DND-41 (cell line): Measurements from ENCODE around the gene SERPINA4.

Experiments used
- ATAC-seq: fragments of 200-7000 bp; cut with Tn5 transposase; 3 replicates; pipeline ENCODE4 v1.9.1; 2021; ENCODE audit warnings: low read depth; ENCODE audit not compliant: insufficient read depth
- DNase-seq: peaks from one replicate; pipeline ENCODE4 v3.0.0-alpha.2; 2020
- H2AFZ ChIP-seq: 2 replicates; pipeline ENCODE4 v1.6.0; 2012; ENCODE audit warnings: low read depth, low read length
- H3K27ac ChIP-seq: 2 replicates; pipeline ENCODE4 v1.5.1; 2012; ENCODE audit warnings: low read length, inconsistent platforms
- H3K27me3 ChIP-seq: fragments of 200-600 bp; sonication (generic); 2 replicates; pipeline ENCODE4 v1.6.0; 2012; ENCODE audit warnings: low read length, mild to moderate bottlenecking, inconsistent platforms; ENCODE audit not compliant: insufficient read depth, poor library complexity
- H3K36me3 ChIP-seq: 2 replicates; pipeline ENCODE4 v1.5.1; 2012; ENCODE audit warnings: low read length, inconsistent platforms; ENCODE audit not compliant: insufficient read depth
- H3K4me1 ChIP-seq: 2 replicates; pipeline ENCODE4 v1.5.1; 2012; ENCODE audit warnings: mild to moderate bottlenecking, low read length; ENCODE audit not compliant: insufficient read depth
- H3K4me2 ChIP-seq: 2 replicates; pipeline ENCODE4 v1.6.0; 2012; ENCODE audit warnings: mild to moderate bottlenecking, moderate library complexity, low read length, inconsistent platforms; ENCODE audit not compliant: insufficient read depth
- H3K4me3 ChIP-seq, 2 experiments: fragments of 200-600 bp in 1 of 2; shearing (Covaris generic) in 1 of 2; 2 replicates each; pipeline ENCODE4 v1.5.1; 2012 to 2016; ENCODE audit warnings: inconsistent platforms in 2 of 2, low read length in 2 of 2, mild to moderate bottlenecking in 2 of 2, low read depth in 1 of 2, moderate library complexity in 1 of 2
- H3K79me2 ChIP-seq: 2 replicates; pipeline ENCODE4 v1.6.0; 2012; ENCODE audit warnings: low read length, inconsistent platforms; ENCODE audit not compliant: insufficient read depth
- H3K9ac ChIP-seq: 2 replicates; pipeline ENCODE4 v1.6.0; 2012; ENCODE audit warnings: low read depth, mild to moderate bottlenecking, inconsistent platforms, low read length, moderate library complexity
- H3K9me3 ChIP-seq: 2 replicates; pipeline ENCODE4 v1.5.1; 2012; ENCODE audit warnings: low read length, moderate library complexity, mild to moderate bottlenecking, inconsistent platforms; ENCODE audit not compliant: insufficient read depth, severe bottlenecking
- H4K20me1 ChIP-seq: 2 replicates; pipeline ENCODE4 v1.6.0; 2012; ENCODE audit warnings: low read length; ENCODE audit not compliant: insufficient read depth
- CTCF ChIP-seq: IDR thresholded peaks from 2 replicates; pipeline ENCODE4 v1.5.1; 2012; ENCODE audit warnings: borderline replicate concordance, low read length, moderate library complexity, mild to moderate bottlenecking; ENCODE audit not compliant: poor library complexity, severe bottlenecking; ENCODE audit errors: extremely low read depth
- EZH2 ChIP-seq: IDR thresholded peaks from 3 replicates; pipeline ENCODE4 v1.6.1; 2012; ENCODE audit warnings: borderline replicate concordance, low read depth, mild to moderate bottlenecking, moderate library complexity, low read length, inconsistent platforms; ENCODE audit not compliant: severe bottlenecking

Gene SERPINA4

GRCh38 chr14:94597788-94598187, 36.5 kb downstream of the SERPINA4 start:
- Histone ChIP-seq H4K20me1 (no peaks in the 10 kb centered on the region), H3K27ac (no peak overlapping the region), H3K9ac (no peak overlapping the region), H3K4me1 (no peaks in the 10 kb centered on the region), H3K4me2 (no peak overlapping the region), H3K9me3 (no peaks in the 10 kb centered on the region), H3K4me3 (no peak overlapping the region), H3K36me3 (no peaks in the 10 kb centered on the region), H3K79me2 (no peaks in the 10 kb centered on the region), H3K27me3 (no peaks in the 10 kb centered on the region), H2AFZ (no peak overlapping the region)
- no peak for DNase-seq
- TF ChIP-seq CTCF (no peak), EZH2 (no peak)
- ATAC-seq = no peak

GRCh38 chr14:94598506-94598815, 37.2 kb downstream of the SERPINA4 start:
- TF ChIP-seq CTCF (no peak), EZH2 (no peak)
- Histone ChIP-seq H3K4me1 (no peaks in the 10 kb centered on the region), H3K27me3 (no peaks in the 10 kb centered on the region), H3K36me3 (no peaks in the 10 kb centered on the region), H3K27ac (no peak overlapping the region), H3K4me2 (no peak overlapping the region), H4K20me1 (no peaks in the 10 kb centered on the region), H3K79me2 (no peaks in the 10 kb centered on the region), H3K9me3 (no peaks in the 10 kb centered on the region), H3K4me3 (no peak overlapping the region), H3K9ac (no peak overlapping the region), H2AFZ (no peak overlapping the region)
- no peak for ATAC-seq
- DNase-seq = no peak

GRCh38 chr14:94598816-94599655, 37.8 kb downstream of the SERPINA4 start:
- ATAC-seq = no peak
- no peak overlapping the region for H2AFZ ChIP-seq
- no peak overlapping the region for H3K27ac ChIP-seq

More at GRCh38 chr14:94598816-94599655, 37.8 kb downstream of the SERPINA4 start:
- H3K79me2 ChIP-seq = no peaks in the 10 kb centered on the region
- no peak overlapping the region for H3K9ac ChIP-seq
- no peaks in the 10 kb centered on the region for H3K4me1 ChIP-seq
- TF ChIP-seq CTCF (no peak), EZH2 (no peak)
- no peaks in the 10 kb centered on the region for H4K20me1 ChIP-seq
- no peaks in the 10 kb centered on the region for H3K27me3 ChIP-seq
- H3K36me3 ChIP-seq = no peaks in the 10 kb centered on the region
- H3K4me3 ChIP-seq = no peak overlapping the region
- no peak for DNase-seq
- no peak overlapping the region for H3K4me2 ChIP-seq
- H3K9me3 ChIP-seq = no peaks in the 10 kb centered on the region
